Ramos (cell line): ENCODE results near the gene GLTPD2.

Experiments
- in situ Hi-C: fragments of 300-500 bp; cut with MboI; formaldehyde crosslinking; loops from one replicate; pipeline ENCODE4 v1.14.3; 2022; ENCODE audit warnings: low sequenced_read_pairs; ENCODE audit not compliant: unreplicated experiment

Gene GLTPD2

GRCh38 chr17:4769628-4770027, 19.1 kb upstream of the GLTPD2 start:
- in situ Hi-C loops, result no loop called here

- in situ Hi-C loops, result no loop called here
Observed at GRCh38 chr17:4771519-4772234, 17.1 kb upstream of the GLTPD2 start, which contains the start of gene TM4SF5. TM4SF5 (plus strand) TSS chr17:4771886; CDS start chr17:4771923, 37 bp downstream.

GRCh38 chr17:4772235-4772613, 16.5 kb upstream of the GLTPD2 start:
- in situ Hi-C loops, result no loop called here

- in situ Hi-C loops, result no loop called here
Observed at GRCh38 chr17:4777969-4778760, 10.6 kb upstream of the GLTPD2 start.

- in situ Hi-C loops, result no loop called here
Observed at GRCh38 chr17:4780325-4780955, 8.3 kb upstream of the GLTPD2 start.

GRCh38 chr17:4782652-4783051, 6.1 kb upstream of the GLTPD2 start:
- in situ Hi-C loops, result no loop called here

GRCh38 chr17:4785311-4786105, 3.3 kb upstream of the GLTPD2 start:
- in situ Hi-C loops, result no loop called here

GRCh38 chr17:4786106-4786511, 2.7 kb upstream of the GLTPD2 start, which contains the start of gene VMO1:
VMO1 (minus strand) TSS chr17:4786364; CDS start chr17:4786352, 12 bp downstream.
- in situ Hi-C loops, result no loop called here

GRCh38 chr17:4786516-4786915, 2.2 kb upstream of the GLTPD2 start:
- in situ Hi-C loops, result no loop called here

- in situ Hi-C loops, result no loop called here
Observed at GRCh38 chr17:4788159-4788806, 481 bp upstream of the GLTPD2 start.

GRCh38 chr17:4789701-4789950, 862 bp downstream of the GLTPD2 start:
- in situ Hi-C loops, result no loop called here

- in situ Hi-C loops, result no loop called here
Observed at GRCh38 chr17:4789951-4790704, 1.4 kb downstream of the GLTPD2 start.

GRCh38 chr17:4790705-4791088, 1.9 kb downstream of the GLTPD2 start:
- in situ Hi-C loops, result no loop called here

- in situ Hi-C loops, result no loop called here
Observed at GRCh38 chr17:4795168-4795567, 6.4 kb downstream of the GLTPD2 start.

- in situ Hi-C loops, result no loop called here
Observed at GRCh38 chr17:4796552-4796920, 7.8 kb downstream of the GLTPD2 start.

- in situ Hi-C loops, result no loop called here
Observed at GRCh38 chr17:4800462-4801196, 11.9 kb downstream of the GLTPD2 start.

- in situ Hi-C loops, result no loop called here
Observed at GRCh38 chr17:4802228-4802627, 13.5 kb downstream of the GLTPD2 start, which contains the start of gene C17orf114. C17orf114 (minus strand) TSS chr17:4802328.

- in situ Hi-C loops, result no loop called here
Observed at GRCh38 chr17:4806456-4806776, 17.7 kb downstream of the GLTPD2 start.
